Transverse colon (tissue), 4 donors: Measurements from ENCODE around the gene MADCAM1. TPM values are rescaled to one million over a fixed set of nuclear protein-coding genes. Genes with fewer than 3 reads are reported as not detected.

Experiments used
- DNase-seq: peaks from one replicate; pipeline ENCODE4 v3.0.0-alpha.2; 2019
- H3K27ac ChIP-seq, 4 donors: fragments of 200-600 bp; sonication (generic); 2 replicates each; pipeline ENCODE4 v1.5.1; 2016 to 2018; ENCODE audit warnings: inconsistent platforms in 4 of 4
- H3K27me3 ChIP-seq: fragments of 200-600 bp; sonication (generic); 2 replicates; pipeline ENCODE4 v1.5.1; 2017; ENCODE audit warnings: inconsistent platforms
- H3K36me3 ChIP-seq, 4 donors: fragments of 200-600 bp; sonication (generic); 2 replicates each; pipeline ENCODE4 v1.5.1; 2017 to 2019; ENCODE audit warnings: inconsistent platforms in 4 of 4
- H3K4me1 ChIP-seq, 4 donors: fragments of 200-600 bp; sonication (generic); 2 replicates each; pipeline ENCODE4 v1.5.1; 2017 to 2020; ENCODE audit warnings: inconsistent platforms in 4 of 4
- H3K4me3 ChIP-seq, 4 donors: fragments of 200-600 bp; sonication (generic); 1 replicate in 1 of 4; 2 replicates in 3 of 4; pipeline versions ENCODE4 v1.5.1 to v1.6.1; 2017 to 2019; ENCODE audit warnings: inconsistent platforms in 4 of 4
- H3K9me3 ChIP-seq, 2 donors: fragments of 200-600 bp; sonication (generic); 2 replicates each; pipeline ENCODE4 v1.5.1; 2017 to 2019; ENCODE audit warnings: inconsistent platforms in 2 of 2
- CTCF ChIP-seq, 5 experiments: fragments of 200-600 bp in 3 of 5; fragments of 450-650 bp in 2 of 5; sonication (generic) in 3 of 5; IDR thresholded peaks; 1 replicate in 2 of 5; 2 replicates in 3 of 5; pipeline ENCODE4 v1.5.1; 2016 to 2017; ENCODE audit warnings: antibody characterized with exemption in 5 of 5, inconsistent platforms in 3 of 5, mild to moderate bottlenecking in 2 of 5, moderate library complexity in 1 of 5
- EP300 ChIP-seq: sonication (generic); formaldehyde crosslinking; IDR thresholded peaks from one replicate; pipeline ENCODE4 v1.6.1; 2017; ENCODE audit warnings: antibody characterized with exemption, low read depth
- POLR2A ChIP-seq: fragments of 450-650 bp; IDR thresholded peaks from one replicate; pipeline ENCODE4 v1.6.1; 2016; ENCODE audit warnings: antibody characterized with exemption, mild to moderate bottlenecking, moderate library complexity
- POLR2AphosphoS5 ChIP-seq, 3 donors: sonication (generic); formaldehyde crosslinking; IDR thresholded peaks; one replicate each; pipeline ENCODE4 v1.6.1; 2016; ENCODE audit warnings: antibody characterized with exemption in 3 of 3
- WGBS, 2 donors: methylation state at CpG; one replicate each; pipeline ENCODE4 v1.1.5; 2018; ENCODE audit warnings: low coverage in 1 of 2; 5-methylcytosine and 5-hydroxymethylcytosine counted together
- in situ Hi-C, 4 donors: fragments of 200-750 bp; cut with MboI; loops; one replicate each; pipeline versions ENCODE4 v1.15.0 to v1.15.1; 2017; ENCODE audit warnings: low sequenced_read_pairs in 3 of 4, low pct_ligation_motif_present in 1 of 4, low pct_unique_long_range_greater_than_20kb in 1 of 4
- intact Hi-C: fragments of 100-400 bp; cut with DNase I; formaldehyde crosslinking; loops from one replicate; pipeline ENCODE4 v1.15.1; 2023; ENCODE audit warnings: low total_unique reads
- total RNA-seq, 4 donors: library from RNA; depleted of rRNA; stranded (reverse); fragments of >200 nt; gene quantifications; one replicate each; pipeline ENCODE4 v1.1.0, GENCODE V29; 2016

The MADCAM1 gene
- total RNA-seq, 4 donors from 2014 or later: 0.68 to 6.7 (median 2.9) TPM

DNA sequence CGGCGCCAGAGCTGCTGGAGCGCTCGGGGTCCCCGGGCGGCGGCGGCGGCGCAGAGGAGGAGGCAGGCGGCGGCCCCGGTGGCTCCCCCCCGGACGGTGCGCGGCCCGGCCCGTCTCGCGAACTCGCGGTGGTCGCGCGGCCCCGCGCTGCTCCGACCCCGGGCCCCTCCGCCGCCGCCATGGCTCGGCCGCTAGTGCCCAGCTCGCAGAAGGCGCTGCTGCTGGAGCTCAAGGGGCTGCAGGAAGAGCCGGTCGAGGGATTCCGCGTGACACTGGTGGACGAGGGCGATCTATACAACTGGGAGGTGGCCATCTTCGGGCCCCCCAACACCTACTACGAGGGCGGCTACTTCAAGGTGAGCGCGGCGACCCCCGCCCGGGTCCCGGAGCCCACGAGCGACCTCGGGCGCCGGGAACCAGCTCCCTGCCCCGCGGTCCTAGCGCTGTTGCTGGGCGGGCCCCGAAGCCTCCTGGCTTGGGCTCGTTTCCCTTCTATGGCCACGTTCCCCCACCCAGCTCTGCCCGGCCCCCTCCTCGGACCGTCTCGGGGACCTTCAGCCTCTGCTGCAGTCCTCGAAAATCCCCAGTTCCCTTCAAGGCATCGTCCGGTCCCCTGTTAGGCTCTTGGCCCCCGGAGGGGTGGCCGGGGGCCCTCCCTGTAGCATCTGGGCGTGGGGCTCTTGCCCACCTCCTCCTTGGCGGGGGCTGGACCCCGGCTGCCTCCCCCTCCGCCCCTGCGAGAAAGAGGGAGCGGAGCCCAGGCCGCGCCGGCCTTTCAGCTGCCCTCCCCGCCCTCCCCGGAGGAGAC, 35.7 kb downstream of the MADCAM1 start, which contains the start of gene CDC34:
Gene CDC34 (plus strand): TSS at position 8 of the 808 bp plus-strand sequence. CDS start 172 bp downstream, at position 180.
- Histone ChIP-seq H3K9me3 (no peaks in the 10 kb centered on the region), H3K27ac (peak within 1 kb of the TSS; percentile 99), H3K36me3 (peaks cover 0 to 11% (median 3%) of the 10 kb centered on the region in 4 donors), H3K4me1 (peaks cover 14 to 32% (median 28%) of the 10 kb centered on the region in 4 donors), H3K27me3 (peaks cover 8% of the 10 kb centered on the region), H3K4me3 (peak within 1 kb of the TSS; percentile 68 to 94 (median 79))
- 1% methylated on average over 38 of the region's 84 CpGs; no CpG with 5 or more reads in 1 of the 2 donors for WGBS, 2 donors
- peak; percentile 26 for DNase-seq
- intact Hi-C loops (loop anchor here (2.0 to 5.0 kb wide), 2 partner anchors 40 to 71 kb away; partner anchors contain the start of genes BSG and SHC2), in situ Hi-C loops (no loop called here)
- TF ChIP-seq EP300: no peak
- peak in 1 of 3 donors; percentile 56 for TF ChIP-seq POLR2AphosphoS5 (IDR thresholded peaks at IDR 0.05)

DNA sequence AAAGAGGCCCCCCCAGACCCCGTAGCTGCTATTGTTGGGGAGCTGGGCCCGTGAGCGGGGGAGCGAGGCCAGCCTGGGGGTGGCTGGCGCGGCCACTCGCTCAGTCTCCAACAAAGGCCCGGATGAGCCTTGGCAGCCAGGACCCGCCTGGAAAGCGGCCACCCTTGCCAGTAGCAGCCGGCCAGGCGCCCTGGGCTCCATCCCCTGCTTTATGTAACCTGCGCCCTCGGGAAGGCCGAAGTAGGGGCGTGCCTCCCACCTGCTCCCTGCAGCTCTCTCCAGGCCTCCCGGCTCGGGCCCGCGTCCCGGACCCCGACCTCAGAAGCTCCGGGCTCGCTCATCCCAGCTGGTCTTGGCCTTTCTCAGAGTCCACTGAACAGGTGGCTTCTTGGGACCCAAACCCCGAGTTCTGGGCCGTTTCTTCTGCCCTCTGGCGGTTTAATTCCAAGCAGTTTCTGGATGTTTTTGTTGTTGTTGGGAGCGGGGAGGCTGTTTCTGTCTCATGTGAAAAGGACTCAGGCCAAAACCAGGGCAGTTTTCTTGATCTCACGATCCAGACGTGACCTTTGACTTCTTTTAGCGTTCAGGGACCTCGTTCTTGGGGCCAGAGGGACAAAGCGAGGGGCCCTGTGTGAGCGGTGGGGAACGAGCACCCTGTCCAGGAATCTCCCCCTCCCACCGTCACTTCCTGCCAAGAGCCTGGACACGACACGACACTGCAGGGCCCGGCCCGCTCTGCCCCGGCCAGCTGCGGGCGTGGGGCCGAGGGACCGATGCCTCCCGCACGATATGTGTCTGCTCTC, 36.5 kb downstream of the MADCAM1 start:
- TF ChIP-seq POLR2A (no peak), CTCF (IDR thresholded peaks at IDR 0.05) (peak; percentile 48 to 73 (median 51)), EP300 (no peak), POLR2AphosphoS5 (IDR thresholded peaks at IDR 0.05) (peak in 2 of 3 donors; percentile 16 to 37)
- peaks cover 14 to 32% (median 28%) of the 10 kb centered on the region in 4 donors for H3K4me1 ChIP-seq
- 0 to 1% methylated on average over 10 to 40 of the region's 47 CpGs for WGBS, 2 donors
- H3K9me3 ChIP-seq: no peaks in the 10 kb centered on the region
- H3K36me3 ChIP-seq: peaks cover 0 to 13% (median 3%) of the 10 kb centered on the region in 4 donors
- peak overlapping the region; percentile 99 for H3K27ac ChIP-seq
- peaks cover 3% of the 10 kb centered on the region for H3K27me3 ChIP-seq
- peak; percentile 68 for DNase-seq
- in situ Hi-C loops (no loop called here), intact Hi-C loops (loop anchor here (5.0 kb wide), 1 partner anchor 40 kb away; the partner anchor contains the start of gene BSG)
- H3K4me3 ChIP-seq: peak overlapping the region; percentile 65 to 94 (median 70)

- Histone ChIP-seq H3K27ac (peak overlapping the region; percentile 99), H3K36me3 (peaks cover 0 to 17% (median 4%) of the 10 kb centered on the region in 4 donors), H3K9me3 (no peaks in the 10 kb centered on the region), H3K4me3 (peak overlapping the region; percentile 65 to 94 (median 70)), H3K4me1 (peaks cover 14 to 32% (median 28%) of the 10 kb centered on the region in 4 donors), H3K27me3 (no peaks in the 10 kb centered on the region)
- TF ChIP-seq POLR2A (no peak), POLR2AphosphoS5 (IDR thresholded peaks at IDR 0.05) (no peak), CTCF (IDR thresholded peaks at IDR 0.05) (no peak), EP300 (no peak)
- 36% methylated on average over 25 of the region's 25 CpGs; no CpG with 5 or more reads in 1 of the 2 donors for WGBS, 2 donors
- in situ Hi-C loops: no loop called here
- DNase-seq: no peak
- intact Hi-C loops: loop anchor here (5.0 kb wide), 1 partner anchor 39 kb away; the partner anchor contains the start of gene BSG
Measured at GRCh38 chr19:533364-534058, 37.2 kb downstream of the MADCAM1 start.

DNA sequence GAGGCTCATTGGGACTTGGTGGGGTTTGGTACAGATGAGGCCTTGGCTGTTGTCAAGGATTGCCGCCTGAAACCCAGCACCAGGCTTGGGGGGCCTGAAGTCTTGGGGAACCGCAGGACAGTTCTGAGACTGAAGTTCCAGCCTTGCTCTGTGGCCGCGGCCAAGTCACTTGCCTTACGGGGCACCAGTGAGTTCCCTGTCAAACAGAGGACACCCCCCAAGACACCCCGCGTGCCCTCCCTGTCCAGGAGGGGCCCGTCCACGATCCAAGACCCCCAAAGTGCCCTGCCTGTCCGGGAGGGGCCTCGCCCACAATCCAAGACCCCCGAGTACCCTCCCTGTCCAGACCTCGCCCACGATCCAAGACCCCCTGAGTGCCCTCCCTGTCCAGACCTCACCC, 37.8 kb downstream of the MADCAM1 start:
- Histone ChIP-seq H3K36me3 (peaks cover 0 to 19% (median 4%) of the 10 kb centered on the region in 4 donors), H3K4me3 (peak overlapping the region in 1 of 4 donors; percentile 94), H3K27me3 (no peaks in the 10 kb centered on the region), H3K4me1 (peaks cover 14 to 32% (median 28%) of the 10 kb centered on the region in 4 donors), H3K9me3 (no peaks in the 10 kb centered on the region), H3K27ac (peak overlapping the region; percentile 99)
- intact Hi-C loops (loop anchor here (5.0 kb wide), 1 partner anchor 38 kb away; the partner anchor contains the start of gene BSG), in situ Hi-C loops (no loop called here)
- DNase-seq: peak; percentile 14
- 80 to 86% methylated on average over 1 to 11 of the region's 14 CpGs for WGBS, 2 donors
- TF ChIP-seq POLR2AphosphoS5 (IDR thresholded peaks at IDR 0.05) (no peak), EP300 (no peak), CTCF (IDR thresholded peaks at IDR 0.05) (no peak), POLR2A (no peak)
